ENCODE results near the gene OSBPL6.

DNA sequence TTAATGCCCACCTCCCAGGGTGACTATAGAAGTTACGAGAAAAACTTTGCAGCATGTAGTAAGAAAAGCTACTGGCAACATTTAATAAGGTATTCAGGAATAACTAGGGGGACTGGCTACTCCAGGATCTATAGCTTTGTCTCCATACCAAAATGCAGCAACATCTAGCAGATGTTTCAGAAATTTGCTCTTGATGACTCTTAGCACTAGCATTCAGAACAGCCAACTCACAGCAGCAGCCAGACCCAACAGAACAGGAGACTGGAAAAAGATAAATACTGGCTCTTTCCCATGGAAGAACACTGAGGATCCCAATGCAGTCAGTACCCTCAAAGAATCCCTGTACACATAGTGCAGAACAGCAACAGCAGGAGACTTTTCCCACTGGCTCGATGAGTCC is 151.6 kb downstream of the OSBPL6 start:
- TF ChIP-seq, protein P1, sequence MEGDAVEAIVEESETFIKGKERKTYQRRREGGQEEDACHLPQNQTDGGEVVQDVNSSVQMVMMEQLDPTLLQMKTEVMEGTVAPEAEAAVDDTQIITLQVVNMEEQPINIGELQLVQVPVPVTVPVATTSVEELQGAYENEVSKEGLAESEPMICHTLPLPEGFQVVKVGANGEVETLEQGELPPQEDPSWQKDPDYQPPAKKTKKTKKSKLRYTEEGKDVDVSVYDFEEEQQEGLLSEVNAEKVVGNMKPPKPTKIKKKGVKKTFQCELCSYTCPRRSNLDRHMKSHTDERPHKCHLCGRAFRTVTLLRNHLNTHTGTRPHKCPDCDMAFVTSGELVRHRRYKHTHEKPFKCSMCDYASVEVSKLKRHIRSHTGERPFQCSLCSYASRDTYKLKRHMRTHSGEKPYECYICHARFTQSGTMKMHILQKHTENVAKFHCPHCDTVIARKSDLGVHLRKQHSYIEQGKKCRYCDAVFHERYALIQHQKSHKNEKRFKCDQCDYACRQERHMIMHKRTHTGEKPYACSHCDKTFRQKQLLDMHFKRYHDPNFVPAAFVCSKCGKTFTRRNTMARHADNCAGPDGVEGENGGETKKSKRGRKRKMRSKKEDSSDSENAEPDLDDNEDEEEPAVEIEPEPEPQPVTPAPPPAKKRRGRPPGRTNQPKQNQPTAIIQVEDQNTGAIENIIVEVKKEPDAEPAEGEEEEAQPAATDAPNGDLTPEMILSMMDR (IDR thresholded peaks at IDR 0.05; ENCODE audit: low read length), result no peak
- no peak for TF ChIP-seq EZH2 (optimal IDR thresholded peaks at IDR 0.05; ENCODE audit: low read depth, low read length)
